NCI-H345 treated with DMSO at 0.1 percent for 48 hours (cell line): ENCODE results near the gene USP2.

Source experiments
- DNase-seq: peaks from one replicate; lab custom pipeline; 2025; ENCODE audit not compliant: unreplicated experiment; lab: John Stamatoyannopoulos, UW

USP2 gene

DNA sequence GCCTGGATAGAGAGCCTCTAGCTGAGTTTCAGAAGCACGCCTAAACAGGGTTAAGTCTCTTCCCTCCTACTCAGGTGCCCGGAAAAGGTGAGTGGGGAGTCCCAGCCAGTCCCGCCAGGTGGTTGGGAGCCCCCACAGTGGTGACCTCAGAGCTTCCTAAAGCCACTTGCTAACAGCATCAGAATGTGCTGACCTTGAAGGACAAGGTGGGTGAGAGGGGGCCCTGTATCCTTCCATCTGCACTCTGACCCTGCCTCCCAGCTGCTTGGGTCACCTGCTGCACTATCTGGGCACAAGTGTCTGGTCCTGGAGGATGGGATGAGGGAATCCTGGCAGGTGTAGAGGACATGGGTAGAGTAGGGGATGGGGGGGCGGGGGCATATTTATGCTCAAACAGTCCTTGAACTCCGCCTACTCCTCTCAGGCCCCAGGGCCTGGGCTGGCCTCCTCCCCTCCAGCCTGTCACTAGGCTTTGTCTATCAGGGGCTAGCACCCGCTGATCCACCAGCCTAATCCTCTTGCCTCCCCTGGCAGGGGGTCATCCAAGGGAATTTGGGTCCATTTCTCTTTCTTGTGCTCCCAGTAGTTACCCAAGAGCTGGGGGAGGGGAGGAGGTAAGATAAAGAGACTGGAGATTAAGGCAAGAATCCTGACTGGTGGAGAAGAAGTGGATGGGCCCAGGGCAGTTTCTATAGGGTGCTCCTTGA is 3.4 kb downstream of the USP2 start:
- DNase-seq, result no peak

DNA sequence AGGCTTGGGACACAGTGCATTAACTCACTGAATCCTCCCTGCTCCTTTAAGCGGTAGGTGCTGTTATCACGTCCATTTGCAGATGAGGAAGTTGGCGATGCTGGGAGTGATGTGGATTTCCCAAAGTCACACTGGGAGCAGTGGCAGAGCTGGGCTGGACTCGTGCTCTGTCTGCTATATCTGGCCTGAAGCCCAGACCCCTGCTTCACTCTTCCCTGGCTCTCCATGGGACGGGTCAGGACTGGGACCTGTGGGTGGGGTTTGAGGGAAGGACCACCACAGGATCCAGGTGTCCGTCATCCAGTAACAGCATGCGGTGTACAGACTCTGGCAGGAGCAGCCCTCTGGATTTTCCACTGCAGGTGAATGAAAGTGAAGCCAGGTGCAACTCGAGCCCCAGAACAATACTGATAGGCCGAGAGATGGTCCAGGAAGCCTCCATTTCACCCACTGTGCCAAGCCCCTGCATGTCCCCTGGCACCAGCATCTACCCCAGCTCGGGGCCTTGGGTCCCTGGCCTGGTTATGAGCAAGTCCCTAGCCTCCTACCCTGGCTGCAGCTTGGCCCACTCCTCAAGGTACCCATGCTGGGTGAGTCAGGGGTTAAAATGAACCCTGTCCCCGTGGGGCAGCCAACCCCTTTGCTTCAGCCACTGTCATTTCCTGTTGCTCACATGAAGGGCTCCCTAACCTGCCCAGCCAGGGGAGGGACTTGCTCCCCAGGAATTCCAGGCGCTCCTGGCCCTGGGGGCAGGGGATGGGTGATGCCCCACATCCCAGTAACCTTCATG is 4.2 kb downstream of the USP2 start:
- DNase-seq, result no peak

DNA sequence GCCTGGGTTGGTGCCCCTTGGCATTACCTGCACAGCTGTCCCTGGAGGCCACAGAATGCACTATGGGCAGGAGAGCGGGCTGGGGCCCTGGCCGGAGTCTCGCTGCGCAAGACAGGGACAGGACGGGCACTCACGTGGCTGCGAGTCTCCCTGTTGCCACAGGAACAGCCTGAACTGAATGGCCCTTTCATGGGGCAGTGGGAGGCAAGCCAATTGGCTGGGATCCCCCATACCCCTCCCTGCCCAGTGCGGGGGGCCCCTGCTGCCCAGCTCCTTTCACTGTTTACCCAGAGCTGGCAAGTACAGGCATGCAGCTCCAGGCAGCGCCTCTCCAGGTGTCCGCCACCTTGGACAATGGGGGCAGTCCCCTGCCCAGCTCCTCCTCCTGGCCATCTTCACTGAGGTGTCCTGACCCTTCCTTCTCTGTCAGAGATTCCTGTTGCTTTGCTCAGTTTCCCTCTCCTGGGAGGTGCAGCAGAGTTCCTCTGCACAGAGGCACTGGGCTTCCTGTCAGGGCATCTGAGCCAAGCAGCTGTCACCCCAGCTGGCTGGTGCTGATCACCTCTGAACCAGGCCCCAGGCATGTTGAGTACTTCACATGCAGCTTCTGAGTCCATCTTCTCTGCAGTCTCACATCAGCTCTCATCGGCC is 5.2 kb downstream of the USP2 start:
- peak; percentile 16 for DNase-seq

- no peak for DNase-seq
Observed at GRCh38 chr11:119375337-119376196, 5.9 kb downstream of the USP2 start.

- no peak for DNase-seq
Observed at GRCh38 chr11:119374632-119375336, 6.7 kb downstream of the USP2 start.

DNA sequence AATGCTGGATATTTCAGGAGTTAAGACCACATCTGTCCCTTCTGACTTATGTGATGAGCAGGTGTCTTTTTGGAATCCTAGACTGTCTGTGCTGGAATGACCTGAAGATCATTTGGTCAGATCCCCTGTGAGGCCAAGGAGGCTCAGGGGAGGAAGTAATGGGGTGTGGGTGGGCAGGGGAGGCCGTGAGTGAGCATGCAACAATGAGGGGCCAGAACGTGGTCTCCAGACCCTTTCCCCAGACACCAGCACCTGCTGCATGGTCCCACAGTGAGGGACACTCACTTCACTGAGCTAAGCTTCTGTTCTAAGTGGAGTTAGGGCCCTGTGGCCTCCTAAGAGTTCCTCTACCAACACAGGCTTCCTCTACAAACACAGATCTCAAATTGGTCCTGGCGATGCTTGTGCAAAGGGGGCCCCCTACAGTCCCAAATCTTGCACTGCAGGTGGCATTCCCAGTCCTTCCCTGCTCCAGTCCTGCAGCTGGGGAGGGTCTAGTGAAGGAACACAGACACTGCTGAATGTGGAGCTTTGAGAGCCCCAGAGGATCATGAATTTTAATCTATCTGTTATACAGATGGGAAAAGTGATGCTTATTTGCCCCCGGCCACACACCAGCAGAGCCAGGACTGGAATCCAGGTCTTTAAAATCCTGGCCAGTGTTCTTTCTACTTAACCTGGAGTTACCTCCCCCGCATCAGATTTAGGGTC is 7.4 kb downstream of the USP2 start:
- peak; percentile 29 for DNase-seq

- DNase-seq, result no peak
Observed at GRCh38 chr11:119373059-119373920, 8.2 kb downstream of the USP2 start.

DNA sequence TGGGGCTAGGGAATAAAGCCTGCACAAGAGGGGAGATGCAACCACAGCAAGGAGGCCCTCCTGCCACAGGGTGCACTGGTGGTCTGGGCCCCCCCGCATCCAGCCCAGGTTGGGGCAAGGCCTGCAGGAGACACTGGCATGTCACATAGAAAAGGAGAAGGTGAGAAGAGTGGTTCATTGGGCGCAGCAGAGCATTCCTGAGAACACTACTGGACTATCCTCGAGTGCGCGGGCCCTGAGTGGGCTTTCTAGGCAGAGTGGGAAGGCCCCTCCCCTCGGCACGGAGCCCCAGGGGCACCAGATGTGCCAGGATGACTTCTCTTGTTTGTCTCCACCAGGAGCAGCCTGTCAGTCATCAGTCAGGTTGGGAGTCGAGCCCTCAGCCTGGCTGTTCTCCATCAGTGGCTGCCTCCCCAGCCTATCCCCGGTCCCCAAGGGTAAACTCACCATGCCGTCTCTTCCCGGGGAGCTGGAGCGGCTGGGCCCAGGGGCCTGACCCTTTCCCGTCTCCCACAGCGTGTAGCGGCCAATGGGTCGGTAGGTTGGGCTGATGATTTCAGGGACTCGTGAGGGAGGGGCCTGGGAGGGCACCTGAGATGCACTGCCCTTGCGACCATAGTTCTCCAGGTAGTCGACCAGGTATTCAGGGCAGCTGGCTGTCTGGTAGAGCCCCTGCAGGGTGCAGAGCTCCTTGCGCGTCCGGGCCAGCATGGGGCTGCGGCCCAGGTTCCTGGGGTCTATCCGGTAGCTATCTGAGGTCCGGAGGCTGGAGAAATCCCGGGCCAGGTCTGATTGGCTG is 9.0 kb downstream of the USP2 start:
- no peak for DNase-seq

GRCh38 chr11:119371778-119372182 is 9.7 kb downstream of the USP2 start:
- DNase-seq, result no peak

DNA sequence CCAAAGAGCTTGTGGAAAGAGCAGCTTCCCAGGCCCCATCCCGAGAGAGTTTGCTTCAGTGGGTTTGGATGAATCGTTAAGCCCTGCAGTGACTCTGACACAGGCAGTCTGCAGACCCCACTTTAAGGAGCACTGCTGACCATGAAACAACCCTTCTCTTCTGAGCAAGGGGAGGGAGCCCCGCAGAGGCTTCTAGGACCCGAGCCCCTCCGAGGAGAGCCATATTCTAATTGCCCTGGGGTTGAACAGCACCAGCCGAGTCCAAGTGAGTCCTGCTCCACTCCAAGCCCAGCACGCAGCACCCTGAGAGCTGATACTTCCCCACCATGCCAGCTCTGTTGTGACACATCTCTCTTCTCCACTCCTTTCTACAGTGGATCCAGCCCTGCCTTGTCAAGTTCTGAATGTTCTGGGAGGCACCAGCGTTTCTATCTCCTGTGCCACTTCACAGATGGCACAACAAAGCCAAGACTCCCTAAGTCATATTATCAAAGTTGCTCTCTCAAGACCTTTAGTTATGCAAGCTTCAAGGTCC is 10.4 kb downstream of the USP2 start:
- no peak for DNase-seq

DNA sequence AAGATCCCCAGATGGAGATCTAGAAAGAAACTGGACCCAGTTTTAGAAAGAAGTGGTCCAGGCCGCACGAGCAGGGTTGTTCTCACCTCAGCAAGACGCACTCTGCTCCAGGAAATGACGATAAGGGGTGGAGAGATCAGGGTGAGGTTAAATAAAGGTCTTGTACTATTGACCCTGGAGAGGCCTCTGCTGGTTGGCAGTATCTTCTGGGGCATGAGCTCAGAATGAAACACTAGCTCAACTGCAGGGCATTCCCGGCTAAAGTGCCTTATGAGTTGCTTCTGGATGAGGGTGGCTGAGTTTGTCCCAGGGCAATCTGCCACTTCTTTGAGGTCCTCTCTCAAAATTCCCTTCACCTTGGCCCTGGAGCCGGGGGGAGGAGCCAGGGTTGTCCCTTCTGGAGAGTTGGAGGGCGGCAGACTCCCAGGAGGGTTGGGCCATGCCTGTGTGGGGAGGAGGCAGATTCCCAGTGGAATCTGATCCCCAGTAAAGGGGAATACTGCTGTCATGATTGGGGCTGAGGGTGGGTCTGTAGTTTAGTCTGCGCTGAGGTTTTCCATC is 10.9 kb downstream of the USP2 start:
- no peak for DNase-seq

- DNase-seq, result no peak
Observed at GRCh38 chr11:119369132-119369925, 12.2 kb downstream of the USP2 start.

DNA sequence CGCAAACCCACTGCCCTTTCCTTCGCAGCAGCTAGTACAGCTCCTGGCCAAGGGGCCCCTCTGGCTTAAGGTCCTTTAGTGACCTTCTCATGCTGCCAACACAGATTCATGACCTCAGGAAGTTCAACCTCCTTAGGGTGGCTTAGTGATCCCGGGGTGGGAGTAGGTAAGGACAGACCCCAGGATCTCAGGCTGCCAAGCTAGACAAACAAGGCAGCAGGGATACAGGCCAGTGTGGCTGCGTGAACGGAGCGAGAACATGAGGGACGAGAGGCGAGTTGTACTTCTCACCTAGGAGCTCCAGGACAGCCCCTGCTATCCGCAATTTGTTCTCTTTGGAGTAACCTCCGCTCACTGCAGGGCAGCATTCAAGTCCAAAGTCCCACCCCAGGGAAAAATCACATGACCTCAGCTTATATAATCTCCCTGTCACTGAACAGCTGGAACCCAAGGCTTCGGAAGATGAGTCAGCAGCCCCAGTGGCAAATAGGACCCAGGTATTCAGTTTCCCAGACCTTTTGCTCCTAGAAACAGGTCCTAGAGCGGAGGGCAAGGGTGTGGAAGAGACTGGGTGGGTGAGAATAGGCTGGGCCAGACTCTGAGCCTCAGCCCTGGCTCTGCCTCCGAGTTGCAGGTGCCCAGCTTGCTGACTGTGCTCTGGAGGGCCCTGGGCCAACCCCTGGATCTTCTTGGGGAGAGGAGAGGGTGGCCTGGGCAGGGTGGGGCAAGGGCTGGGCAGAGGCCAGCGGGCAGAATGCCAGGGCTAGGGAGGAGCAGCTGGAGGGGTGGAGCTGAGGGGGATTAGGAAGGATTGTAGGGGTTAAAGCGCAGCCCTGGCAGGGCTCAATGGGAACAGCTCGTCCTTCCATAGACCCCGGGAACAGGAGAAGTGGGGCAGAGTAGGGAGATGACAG is 13.1 kb downstream of the USP2 start:
- DNase-seq, result no peak

DNA sequence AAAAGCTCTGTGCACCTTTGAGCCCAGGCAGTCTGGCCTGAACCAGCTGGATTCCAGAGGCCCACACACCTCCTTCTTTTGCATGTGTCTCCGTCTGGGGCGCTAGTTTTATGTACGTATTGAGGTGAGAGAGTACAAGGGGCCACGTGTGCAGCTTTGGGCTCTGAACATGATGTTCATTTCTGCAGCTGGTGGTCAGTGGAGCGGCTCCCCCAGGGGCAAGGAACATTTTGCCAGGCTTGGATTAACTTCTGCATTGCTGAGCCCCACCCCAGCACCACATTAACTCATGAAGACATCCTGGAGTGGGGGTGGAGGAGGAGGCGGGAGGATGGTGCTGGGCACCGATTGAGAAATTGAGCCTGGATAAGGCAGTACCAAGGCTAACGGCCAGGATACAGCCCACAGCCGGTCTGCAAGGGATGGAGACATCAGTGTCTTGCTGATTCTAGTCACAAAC is 13.8 kb downstream of the USP2 start:
- DNase-seq, result no peak
